Glomerular visceral epithelial cell (primary cell): ENCODE data around the gene HLA-F.
A peak's percentile ranks its signal among the peaks of the same experiment; 100 is the strongest.

Experiments
- DNase-seq: peaks from one replicate; pipeline ENCODE4 v3.0.0-alpha.2; 2016; ENCODE audit errors: extremely low spot score

HLA-F gene

DNA sequence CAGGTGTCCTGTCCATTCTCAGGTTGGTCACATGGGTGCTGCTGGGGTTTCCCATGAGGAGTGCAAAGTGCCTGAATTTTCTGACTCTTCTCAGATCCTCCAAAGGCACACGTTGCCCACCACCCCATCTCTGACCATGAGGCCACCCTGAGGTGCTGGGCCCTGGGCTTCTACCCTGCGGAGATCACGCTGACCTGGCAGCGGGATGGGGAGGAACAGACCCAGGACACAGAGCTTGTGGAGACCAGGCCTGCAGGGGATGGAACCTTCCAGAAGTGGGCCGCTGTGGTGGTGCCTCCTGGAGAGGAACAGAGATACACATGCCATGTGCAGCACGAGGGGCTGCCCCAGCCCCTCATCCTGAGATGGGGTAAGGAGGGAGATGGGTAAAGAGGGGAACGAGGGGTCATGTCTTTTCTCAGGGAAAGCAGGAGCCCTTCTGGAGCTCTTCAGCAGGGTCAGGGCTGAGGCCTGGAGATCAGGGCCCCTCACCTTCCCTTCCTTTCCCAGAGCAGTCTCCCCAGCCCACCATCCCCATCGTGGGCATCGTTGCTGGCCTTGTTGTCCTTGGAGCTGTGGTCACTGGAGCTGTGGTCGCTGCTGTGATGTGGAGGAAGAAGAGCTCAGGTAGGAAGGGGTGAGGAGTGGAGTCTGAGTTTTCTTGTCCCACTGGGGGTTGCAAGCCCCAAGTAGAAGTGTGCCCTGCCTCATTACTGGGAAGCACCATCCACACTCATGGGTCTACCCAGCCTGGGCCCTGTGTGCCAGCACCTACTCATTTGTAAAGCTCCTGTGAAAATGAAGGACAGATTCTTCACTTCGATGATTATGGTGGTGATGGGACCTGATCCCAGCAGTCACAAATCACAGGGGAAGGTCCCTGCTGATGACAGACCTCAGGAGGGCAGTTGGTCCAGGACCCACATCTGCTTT, 2.0 kb downstream of the HLA-F start:
- DNase-seq: no peak

DNA sequence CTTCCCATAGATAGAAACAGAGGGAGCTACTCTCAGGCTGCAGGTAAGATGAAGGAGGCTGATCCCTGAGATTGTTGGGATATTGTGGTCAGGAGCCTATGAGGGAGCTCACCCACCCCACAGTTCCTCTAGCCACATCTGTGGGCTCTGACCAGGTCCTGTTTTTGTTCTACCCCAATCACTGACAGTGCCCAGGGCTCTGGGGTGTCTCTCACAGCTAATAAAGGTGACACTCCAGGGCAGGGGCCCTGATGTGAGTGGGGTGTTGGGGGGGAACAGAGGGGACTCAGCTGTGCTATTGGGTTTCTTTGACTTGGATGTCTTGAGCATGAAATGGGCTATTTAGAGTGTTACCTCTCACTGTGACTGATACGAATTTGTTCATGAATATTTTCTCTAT, 2.8 kb downstream of the HLA-F start:
- DNase-seq: no peak

DNA sequence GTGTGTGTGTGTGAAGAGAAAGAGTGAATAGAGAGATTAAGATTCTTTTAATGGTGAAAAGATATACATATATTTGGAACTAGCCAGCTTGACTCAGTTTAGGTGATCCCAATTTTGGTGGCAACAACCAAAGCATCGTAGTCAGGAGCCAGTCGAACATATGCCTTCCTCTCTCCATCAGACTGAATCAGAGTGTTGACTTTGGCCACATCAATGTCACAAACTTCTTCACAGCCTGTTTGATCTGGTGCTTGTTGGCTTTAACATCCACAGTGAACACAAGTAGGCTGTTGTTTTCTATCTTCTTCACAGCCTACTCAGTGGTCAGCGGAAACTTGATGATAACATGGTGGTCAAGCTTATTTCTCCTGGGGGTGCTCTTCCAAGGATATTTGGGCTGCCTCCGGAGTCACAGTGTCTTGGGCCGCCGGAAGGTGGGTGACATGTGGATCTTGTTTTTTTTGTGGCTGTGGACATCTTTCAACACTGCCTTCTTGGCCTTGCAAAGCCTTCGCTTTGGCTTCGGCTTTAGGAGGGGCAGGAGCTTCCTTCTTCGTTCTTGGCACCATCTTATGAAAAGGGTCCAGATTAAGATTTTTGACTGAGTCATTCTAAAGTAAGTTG, 3.4 kb downstream of the HLA-F start:
- DNase-seq: no peak

DNA sequence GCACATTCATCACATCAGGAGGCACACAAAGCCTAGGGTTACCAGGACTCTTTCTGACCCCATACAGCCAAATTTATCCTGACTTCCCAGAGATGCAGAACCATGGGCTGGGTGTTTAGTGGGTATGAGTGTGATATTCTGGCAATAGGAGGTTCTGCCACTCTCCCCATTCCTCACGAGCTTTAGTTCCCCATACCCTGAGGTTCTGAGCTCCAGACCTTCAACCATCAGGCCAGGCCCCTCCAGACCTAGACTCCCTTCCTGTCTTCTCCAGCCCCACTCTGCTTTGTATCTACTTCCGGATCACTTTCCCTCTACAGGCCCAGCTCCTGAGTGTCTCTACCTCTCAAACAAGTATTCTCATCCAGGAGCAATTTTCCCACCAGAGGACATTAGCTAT, 4.4 kb downstream of the HLA-F start:
- DNase-seq: no peak

DNA sequence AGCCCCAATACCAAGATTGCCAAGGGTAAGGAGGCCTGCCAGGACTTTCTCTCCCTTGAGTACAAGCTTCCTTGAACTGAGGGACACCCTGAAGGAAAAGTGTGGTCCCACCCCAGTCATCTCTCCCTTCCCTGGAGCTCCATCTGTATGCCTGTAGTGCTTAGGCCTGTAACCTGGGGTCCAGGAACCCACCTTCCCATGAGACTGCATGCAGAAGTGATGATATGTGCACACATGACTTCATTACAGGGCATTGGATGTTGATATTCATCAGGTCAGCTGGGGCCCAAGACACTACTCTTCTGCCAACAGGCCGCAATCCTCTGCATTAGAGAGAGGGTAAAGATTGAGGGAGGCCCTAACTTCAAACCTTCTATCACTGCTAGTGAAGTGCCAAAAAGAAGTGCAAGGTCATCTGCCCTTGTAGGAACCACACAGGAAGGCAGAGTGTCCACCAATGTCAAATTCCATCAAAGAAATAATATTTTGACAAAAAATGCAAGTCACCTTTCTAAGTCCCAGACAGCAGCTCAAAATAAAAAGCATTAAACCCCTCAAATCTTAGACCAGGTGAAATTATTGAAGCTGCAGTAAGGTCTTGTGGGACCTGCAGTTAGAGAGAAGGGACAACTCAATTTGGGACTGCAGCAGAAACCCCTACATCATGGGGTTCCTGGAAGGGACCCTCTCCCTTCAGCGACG, 5.1 kb downstream of the HLA-F start:
- no peak for DNase-seq

DNA sequence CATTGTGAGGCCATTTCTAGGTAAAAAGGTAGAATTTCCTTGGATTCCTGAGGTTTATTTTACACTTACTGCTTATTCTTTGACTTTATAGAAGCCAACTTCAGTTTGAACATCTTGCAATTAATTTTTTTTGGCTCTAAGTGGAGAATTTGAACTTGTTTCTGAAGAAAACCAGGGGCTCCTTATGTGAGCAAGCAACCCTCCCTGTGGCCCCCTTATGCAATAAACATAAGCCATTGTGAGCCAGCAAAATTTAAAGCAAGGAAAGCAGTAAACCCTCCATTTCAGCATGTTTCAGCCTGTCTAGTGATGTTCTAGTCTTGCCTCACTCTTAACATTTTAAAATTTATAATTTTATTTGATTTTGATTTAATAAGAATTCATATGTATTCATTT, 5.6 kb downstream of the HLA-F start:
- DNase-seq: no peak

DNA sequence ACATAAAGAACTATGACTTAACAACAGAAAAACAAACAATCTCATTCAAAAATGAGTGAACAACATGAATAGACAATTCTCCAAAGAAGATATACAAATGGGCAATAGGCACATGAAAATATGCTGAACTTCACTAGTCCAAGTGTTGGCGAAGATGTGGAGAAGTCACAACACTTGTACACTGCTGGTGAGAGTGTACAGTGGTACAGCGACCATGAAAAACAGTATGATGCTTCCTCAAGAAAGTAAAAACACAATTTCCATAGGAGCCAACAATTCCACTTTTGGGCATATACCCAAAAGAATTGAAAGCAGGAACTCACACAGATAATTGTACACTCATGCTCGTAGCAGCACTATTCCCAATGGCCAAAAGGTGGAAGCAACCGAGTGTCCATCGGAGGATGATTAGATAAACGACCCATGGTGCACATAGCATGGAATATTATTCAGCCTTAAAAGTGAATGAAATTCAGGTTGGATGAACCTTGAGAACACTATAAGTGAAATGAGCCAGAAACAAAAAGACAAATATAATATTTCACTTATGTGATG, 6.6 kb downstream of the HLA-F start:
- DNase-seq: no peak

DNA sequence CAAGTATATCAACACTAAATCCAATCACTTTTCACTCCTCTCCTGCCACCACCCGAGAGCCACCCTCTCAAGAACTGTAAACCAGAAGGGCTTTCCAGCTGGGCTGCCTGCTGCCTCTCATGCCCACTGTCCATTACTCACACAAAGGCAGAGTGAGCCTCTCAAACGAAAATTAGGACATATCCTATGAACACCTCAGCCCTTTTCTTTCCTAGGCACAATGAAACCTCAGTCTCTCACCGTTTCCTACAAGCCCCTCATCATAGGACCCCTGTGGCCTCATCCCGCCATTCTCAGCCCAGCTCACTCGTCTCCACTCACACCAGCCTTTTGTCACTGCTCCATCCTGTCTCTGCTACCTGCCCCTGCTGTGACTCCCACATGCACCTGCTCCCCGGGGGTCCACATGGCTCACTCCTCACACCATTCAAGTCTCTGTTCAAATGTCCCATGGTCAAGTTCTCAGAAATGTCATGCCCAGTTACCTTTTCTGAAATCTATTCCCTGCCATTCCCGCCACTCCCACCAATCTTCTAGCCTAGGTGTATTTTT, 7.4 kb downstream of the HLA-F start:
- DNase-seq: no peak

DNA sequence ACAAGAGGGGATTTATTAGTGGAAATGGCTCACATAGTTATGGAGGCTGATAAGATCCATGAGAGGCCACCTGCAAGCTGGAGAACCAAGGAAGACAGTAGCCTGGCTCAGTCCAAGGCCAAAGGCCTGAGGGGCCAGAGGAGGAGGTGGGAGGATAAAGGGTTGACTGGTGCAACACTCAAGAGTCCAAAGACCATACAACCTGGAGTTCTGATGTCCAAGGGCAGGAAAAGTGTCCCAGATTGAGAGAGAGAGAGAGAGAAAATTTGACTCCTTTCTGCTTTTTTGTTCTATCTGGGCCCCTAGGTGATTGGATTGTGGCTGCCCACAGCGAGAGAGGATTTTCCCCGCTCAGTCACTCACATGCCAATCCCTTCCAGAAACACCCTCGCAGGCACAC, 8.0 kb downstream of the HLA-F start:
- DNase-seq: no peak

DNA sequence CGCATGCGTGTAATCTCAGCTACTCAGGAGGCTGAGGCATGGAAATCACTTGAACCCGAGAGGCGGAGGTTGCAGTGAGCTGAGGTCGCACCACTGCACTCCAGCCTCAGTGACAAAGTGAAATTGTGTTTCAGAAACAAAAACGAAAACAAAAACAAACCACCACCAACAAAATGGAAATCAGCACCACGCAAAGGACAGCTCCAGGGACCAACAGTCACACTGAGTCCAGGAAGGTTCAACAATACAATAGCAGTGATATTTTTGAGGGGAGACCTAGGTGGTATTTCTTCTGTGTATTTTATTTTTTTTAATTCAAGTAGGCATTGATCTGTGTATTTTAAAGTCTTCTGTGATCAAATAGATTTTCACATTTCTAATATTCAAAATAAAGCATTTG, 9.8 kb downstream of the HLA-F start:
- DNase-seq: no peak

DNA sequence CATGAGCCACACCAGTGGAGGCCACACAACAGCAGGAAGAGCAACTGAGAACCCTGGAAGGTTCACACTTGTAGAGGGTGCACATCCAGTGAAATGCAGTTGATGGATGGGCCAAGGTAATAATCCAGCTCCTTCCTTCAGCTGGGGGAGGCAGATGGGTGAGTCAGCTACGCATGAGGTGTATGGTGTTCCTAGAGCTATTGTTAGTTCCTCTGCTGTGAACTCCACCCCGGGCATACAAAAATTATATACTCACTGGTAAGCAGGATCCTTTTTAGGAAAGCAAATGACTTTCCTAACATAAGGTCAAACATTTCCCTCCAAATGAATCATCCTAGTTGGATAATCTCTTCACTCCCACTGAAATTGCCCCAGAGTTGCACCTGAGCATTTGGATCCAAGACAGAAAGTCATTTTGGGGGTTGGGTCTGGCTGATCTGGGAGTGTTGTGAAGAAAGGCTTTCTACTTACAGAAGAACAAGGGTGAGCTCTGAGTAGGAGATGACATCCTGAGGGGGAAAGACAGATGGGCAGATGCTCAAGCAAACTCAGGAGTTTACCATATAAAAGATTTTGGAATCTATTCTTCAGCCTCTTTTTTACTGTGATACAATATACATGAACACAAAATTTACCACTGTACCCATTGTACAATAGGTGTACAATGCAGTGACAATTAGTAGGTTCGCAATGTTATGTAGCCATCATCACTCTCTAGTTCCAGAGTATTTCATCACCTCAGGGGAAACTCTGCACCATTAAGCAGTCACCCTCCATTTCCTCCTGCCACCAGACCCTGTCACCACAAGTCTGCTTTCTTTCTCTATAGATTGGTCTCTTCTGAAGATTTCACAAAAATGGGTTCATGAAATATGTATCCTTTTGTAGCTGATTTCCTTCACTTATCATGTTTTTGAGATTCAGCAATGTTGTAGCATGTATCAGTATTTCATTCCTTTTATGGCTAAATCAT, 11.1 kb downstream of the HLA-F start:
- DNase-seq: no peak

DNA sequence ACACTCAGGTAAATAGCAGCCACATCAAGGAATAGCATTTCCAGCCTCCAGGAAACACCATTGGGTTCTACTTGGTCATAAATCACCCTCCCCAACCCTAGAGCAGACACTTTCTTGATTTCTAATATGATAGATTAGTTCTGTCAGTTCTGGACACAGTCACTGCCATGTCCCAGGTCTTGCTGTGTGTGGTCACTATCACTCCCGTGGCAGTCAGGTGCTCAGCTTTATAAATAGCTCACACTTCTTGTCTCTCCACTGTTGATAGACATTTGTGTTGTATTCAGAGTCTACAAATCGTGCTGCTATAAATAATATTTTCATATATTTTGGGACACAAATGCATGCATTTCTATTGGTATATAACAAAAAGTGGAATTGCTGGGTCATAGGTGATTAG, 13.3 kb downstream of the HLA-F start:
- no peak for DNase-seq

DNA sequence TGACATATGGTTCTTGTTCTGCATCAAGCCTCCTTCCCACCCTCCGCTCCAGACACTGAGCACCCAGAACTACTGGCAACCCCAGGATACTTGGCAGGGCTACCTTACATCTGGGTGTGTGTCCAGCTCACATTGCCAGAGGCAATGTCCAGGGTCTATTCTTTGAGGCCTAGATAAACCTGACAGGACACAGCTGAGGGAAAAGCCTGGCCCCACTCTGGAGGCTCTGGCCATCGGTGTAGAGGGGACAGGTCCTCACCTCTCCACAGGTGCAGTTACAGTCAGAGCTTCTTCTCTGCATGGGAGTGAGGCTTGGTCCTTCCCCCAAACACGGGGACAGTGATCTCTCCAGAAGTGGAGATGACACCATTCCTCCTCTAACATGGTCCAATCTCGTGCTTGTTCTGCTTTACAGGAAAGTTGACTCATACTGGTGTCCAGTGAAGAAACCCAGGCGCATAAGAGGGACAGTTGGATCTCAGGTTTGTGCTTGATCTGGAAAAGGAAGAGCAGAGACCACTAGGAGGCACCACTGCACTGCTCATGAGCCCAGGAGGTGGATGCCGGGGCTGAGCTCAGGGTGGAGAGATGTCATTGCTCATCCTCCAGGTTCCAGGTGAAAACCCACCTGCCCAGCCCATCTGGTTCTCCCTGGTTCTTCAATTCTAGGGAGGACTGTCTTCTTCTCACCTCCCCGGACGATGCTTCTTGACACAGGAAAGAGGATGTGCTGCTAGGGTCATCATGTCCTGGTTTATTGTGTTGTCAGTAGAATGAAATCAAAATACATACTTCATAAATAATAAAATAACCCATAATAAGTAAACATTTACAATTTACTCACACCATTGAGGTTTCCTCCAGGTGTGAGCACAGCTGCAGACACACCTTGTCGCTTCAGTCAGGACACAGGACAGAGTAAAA, 14.7 kb downstream of the HLA-F start:
- DNase-seq: peak; percentile 70

DNA sequence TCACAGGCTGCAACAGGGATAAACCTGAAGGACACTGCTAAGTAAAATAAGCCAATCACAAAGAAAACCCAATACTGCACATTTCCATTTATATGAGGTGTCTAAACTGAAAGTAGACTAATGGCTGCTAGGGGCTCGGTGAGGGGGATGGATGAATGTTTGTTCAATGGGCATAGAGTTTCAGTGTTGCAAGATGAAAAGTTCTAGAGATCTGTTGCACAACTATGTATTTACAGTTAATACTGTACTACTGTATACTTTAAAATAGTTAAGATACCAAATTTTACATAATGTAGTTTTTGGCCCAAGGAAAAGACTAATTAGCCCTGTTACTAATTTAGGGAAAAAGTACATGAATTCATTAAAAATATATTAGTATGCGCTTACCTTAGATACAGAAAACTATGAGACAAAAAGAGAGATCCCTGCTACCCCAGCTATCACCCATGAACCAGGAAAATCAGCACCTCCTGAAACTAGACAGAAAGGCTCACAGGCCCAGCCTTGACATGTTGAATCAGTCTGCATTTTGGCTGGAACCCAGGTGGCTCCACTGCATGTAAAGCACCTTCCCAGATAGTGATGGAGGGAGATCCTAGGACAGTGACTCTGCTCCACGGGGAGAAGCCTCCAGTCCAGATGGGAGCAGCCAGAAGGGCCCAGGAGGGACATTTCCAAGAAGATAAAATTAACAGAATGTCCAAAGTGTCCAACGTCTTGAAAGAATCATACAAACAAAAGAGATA, 16.1 kb downstream of the HLA-F start:
- DNase-seq: no peak

DNA sequence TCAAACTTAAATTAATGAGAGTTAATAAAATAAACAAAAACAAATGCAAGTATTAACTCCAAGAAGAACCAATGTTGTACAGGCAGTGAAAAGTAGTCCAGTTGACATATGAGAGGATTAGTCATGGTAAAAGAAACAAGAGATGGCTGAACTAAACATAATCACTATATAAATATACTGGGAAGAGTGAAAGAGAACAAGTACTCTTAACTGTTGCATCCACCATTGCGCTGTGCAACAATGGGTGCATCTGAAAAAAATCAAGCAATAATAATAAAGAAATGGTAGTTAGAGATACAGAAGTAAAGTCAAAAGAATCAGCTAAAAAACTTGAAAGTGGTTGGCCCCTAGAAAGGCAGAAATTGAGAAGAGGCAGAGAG, 16.6 kb downstream of the HLA-F start:
- DNase-seq: no peak

DNA sequence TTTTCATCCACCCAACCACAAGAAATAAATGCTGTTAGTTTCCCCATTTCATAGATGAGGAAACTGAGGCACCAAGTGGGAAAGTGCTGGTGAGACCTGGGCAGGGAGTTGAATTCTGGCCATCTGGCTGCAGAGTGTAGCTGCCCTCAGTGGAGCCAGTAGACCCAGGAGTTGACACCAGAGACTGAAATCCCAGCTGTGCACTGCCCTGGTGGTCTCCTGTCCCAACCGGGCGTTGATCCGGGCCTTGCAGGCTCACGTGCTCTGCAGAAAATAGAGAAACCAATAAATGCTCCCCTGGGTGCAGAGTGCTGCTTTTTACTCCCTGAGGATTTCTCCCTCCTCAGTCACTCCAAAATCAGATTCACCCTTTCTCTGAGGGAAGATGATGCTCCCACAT, 18.4 kb downstream of the HLA-F start:
- no peak for DNase-seq

DNA sequence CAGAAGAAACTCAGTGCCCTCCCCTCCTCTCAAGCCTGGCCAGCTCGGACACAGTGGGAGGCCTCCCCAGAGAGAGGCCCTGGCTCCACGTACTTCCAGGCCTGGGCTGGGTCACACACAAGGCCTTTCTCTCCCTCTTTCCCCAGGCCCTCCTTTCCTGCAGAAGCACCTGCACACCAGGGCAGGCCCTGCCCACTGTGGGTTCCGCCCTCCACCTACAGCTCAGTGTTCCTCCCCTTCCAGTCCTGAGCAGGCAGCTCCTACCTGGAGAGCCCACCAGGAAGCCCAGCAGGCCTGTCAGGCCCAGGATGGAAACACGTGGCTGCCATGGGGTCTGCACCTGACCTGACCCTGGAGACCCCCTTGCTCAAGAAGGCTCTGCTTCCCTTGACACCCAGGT, 18.9 kb downstream of the HLA-F start:
- DNase-seq: no peak

DNA sequence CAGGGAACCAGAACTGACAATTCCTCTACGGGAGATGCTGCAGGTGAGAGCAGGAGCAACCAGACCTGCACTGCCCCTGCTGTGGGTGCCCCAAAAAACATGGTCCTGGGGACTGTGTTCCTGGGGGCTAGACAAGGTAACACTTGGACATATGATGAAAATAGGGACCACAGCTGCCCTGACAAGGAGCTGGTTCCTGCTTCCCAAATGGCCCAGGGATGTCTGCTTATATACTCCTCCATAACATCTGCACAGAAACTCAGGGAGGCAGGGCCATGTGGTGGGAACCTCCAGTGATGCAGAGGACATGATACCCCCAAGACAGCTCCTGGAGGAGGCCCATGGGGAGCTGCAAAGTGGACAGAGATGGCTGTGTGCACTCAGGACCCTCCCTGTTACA, 19.8 kb downstream of the HLA-F start:
- no peak for DNase-seq

DNA sequence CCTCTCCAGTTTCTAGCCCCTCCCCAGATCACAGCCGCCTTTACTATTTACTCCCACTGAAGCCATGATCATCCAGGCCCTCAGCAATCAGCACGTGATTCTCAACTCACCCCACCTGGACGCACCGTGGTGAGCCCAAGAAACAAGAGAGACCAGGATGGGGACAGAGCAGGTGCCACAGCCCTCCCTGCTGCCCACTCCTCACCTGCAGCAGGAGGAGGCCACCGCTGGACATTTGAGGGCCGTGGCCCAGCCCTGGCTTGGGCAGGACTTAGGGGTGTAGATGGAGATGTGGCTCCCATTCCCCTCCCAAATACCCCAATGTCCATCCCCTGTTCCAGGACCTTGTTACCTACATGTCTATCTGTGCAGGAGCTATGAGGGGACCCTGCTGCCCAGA, 20.3 kb downstream of the HLA-F start:
- DNase-seq: no peak
